Chondrocyte (in vitro differentiated cells): Measurements from ENCODE around the gene ZNF548. TPM values are rescaled to one million over a fixed set of nuclear protein-coding genes. Genes with fewer than 3 reads are reported as not detected.

ENCODE experiments used
- DNase-seq: peaks from one replicate; pipeline ENCODE4 v3.0.0; 2021; ENCODE audit warnings: mixed read lengths, low spot score
- H3K27ac Mint-ChIP-seq: one replicate; pipeline ENCODE4 v1.8.0; 2021; ENCODE audit warnings: mild to moderate bottlenecking, moderate library complexity, mixed read lengths; ENCODE audit not compliant: unreplicated experiment
- H3K27me3 Mint-ChIP-seq: 2 replicates; pipeline ENCODE4 v1.8.0; 2021; ENCODE audit warnings: low read depth, mixed read lengths
- H3K36me3 Mint-ChIP-seq: 2 replicates; pipeline ENCODE4 v1.8.0; 2021; ENCODE audit warnings: low read depth, mixed read lengths
- H3K4me1 Mint-ChIP-seq: 2 replicates; pipeline ENCODE4 v1.8.0; 2021; ENCODE audit warnings: low read depth, mild to moderate bottlenecking, mixed read lengths
- H3K4me3 Mint-ChIP-seq: one replicate; pipeline ENCODE4 v1.8.0; 2021; ENCODE audit warnings: mild to moderate bottlenecking, moderate library complexity, mixed read lengths; ENCODE audit not compliant: unreplicated experiment
- H3K9me3 Mint-ChIP-seq: 2 replicates; pipeline ENCODE4 v1.8.0; 2021; ENCODE audit warnings: low read depth, mixed read lengths
- long read RNA-seq: library from polyadenylated mRNA; stranded (forward); transcript quantifications from one replicate; pipeline ENCODE4 v2.0.0, GENCODE V29; 2021
- total RNA-seq: library from RNA; stranded (reverse); gene quantifications from 3 replicates; pipeline ENCODE4 v1.2.1, GENCODE V29; 2021
- TF ChIP-seq, protein P1 (sequence below): fragments of 200-600 bp; sonication (generic); IDR thresholded peaks from 2 replicates; pipeline ENCODE4 v1.5.0; 2021; ENCODE audit warnings: antibody characterized with exemption, mild to moderate bottlenecking, moderate library complexity

The ZNF548 gene
- 15.1 to 22.2 TPM (median 15.6 TPM) in 3 replicates for total RNA-seq
- long read RNA-seq, transcript ZNF548-201 (4 exons, 2,115 nt), result major isoform, 22 of 23 reads
- long read RNA-seq, partial matches to known transcripts, result 0 of 23 reads
- long read RNA-seq, other reads (novel, unspliced or antisense), result 0 of 23 reads

DNA sequence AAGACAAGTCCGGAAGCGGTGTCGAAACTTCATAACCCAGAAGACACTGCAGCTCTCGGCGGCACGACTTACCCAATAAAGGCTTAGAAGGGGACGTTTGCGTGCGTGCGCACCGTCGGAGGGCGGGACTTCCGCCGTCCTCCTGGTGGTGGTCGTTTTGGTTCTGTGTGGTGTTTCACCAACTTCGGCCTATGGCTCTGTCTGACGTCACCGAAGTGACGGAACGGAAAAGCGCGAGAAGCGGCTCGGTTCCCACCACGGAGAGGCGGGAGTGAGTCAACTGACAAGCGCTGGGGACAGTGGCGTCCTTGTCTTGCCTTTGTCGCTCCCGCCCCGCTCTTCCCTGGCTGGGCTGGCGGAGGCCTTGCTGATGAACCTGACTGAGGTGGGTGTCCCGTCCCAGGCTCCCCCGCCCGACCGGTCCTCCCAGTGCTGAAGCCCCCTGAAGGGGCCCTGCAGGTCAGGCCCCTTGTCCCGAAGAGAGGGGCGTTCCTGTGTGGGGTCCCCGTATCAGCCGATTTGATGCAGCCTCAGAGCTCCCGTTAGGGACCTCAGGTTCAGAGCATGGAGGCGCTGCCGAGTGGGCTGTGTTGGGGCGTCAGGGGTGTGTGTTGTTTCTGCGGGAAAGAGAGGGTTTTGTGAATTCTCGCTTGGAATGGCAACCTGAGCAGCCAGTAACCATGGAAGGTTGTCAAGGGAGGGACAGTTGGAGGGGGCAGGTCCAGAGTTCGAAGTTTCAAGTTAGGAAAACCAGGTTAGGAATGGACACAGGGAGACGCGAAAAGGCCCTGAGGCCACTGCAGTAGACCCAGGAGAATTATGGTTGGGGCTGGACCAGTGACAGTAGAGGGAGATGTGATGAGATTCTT is at the start of gene ZNF548:
ZNF548 (plus strand) TSS at position 125 of the 869 bp plus-strand sequence; CDS start at position 371, 246 bp downstream.
- H3K36me3 Mint-ChIP-seq, result peaks cover 9% of the 10 kb centered on the region
- TF ChIP-seq, protein P1, sequence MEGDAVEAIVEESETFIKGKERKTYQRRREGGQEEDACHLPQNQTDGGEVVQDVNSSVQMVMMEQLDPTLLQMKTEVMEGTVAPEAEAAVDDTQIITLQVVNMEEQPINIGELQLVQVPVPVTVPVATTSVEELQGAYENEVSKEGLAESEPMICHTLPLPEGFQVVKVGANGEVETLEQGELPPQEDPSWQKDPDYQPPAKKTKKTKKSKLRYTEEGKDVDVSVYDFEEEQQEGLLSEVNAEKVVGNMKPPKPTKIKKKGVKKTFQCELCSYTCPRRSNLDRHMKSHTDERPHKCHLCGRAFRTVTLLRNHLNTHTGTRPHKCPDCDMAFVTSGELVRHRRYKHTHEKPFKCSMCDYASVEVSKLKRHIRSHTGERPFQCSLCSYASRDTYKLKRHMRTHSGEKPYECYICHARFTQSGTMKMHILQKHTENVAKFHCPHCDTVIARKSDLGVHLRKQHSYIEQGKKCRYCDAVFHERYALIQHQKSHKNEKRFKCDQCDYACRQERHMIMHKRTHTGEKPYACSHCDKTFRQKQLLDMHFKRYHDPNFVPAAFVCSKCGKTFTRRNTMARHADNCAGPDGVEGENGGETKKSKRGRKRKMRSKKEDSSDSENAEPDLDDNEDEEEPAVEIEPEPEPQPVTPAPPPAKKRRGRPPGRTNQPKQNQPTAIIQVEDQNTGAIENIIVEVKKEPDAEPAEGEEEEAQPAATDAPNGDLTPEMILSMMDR, result peak; percentile 59
- H3K27ac Mint-ChIP-seq, result peak within 1 kb of the TSS; percentile 98

DNA sequence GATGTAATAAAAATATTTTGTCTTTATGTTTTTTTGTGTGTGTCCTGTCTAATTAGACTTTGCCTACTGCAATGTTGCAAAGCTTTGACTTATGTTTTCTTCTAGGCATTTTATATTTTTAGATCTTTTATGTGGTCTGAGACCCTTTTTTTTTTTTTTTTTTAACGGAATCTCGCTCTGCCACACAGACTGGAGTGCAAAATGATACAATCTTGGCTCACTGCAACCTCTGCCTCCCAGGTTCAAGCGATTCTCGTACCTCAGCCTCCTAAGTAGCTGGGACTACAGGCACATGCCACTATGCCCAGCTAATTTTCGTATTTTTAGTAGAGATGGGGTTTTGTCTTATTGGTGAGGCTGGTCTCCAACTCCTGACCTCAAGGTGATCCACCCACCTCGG is 47.1 kb upstream of the ZNF548 start:
- H3K27ac Mint-ChIP-seq, result no peak overlapping the region
- no peaks in the 10 kb centered on the region for H3K27me3 Mint-ChIP-seq
- TF ChIP-seq, protein P1, result no peak
- H3K9me3 Mint-ChIP-seq, result no peaks in the 10 kb centered on the region
- DNase-seq, result no peak
- no peaks in the 10 kb centered on the region for H3K36me3 Mint-ChIP-seq
- no peak overlapping the region for H3K4me3 Mint-ChIP-seq
- peaks cover 10% of the 10 kb centered on the region for H3K4me1 Mint-ChIP-seq

More for the DNA sequence above, at the start of gene ZNF548:
- Mint-ChIP-seq H3K4me3 (peak within 1 kb of the TSS; percentile 98), H3K9me3 (peaks cover 3% of the 10 kb centered on the region), H3K4me1 (peaks cover 31% of the 10 kb centered on the region), H3K27me3 (no peaks in the 10 kb centered on the region)
- peak; percentile 98 for DNase-seq

DNA sequence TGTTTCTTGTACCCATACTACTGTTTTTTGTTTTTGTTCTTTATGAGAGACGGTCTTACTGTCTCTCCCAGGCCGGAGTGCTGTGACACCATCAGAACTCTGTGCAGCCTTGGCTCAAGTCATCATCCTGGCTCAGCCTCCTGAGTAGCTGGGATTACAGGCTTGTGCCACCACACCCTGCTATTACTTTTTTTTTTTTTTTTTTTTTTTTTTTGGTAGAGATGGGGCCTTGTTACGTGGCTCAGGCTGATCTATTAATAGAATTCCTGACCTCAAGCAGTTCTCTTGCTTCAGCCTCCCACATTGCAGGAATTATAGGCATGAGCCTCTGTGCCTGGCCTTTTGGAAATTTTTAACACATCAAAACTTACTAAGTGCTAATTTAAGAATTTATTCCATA is 41.5 kb upstream of the ZNF548 start:
- TF ChIP-seq, protein P1, result no peak
- Mint-ChIP-seq H3K4me1 (peaks cover 32% of the 10 kb centered on the region), H3K9me3 (peaks cover 9% of the 10 kb centered on the region), H3K4me3 (no peak overlapping the region), H3K36me3 (peaks cover 12% of the 10 kb centered on the region), H3K27ac (peak overlapping the region; percentile 85), H3K27me3 (no peaks in the 10 kb centered on the region)
- no peak for DNase-seq

DNA sequence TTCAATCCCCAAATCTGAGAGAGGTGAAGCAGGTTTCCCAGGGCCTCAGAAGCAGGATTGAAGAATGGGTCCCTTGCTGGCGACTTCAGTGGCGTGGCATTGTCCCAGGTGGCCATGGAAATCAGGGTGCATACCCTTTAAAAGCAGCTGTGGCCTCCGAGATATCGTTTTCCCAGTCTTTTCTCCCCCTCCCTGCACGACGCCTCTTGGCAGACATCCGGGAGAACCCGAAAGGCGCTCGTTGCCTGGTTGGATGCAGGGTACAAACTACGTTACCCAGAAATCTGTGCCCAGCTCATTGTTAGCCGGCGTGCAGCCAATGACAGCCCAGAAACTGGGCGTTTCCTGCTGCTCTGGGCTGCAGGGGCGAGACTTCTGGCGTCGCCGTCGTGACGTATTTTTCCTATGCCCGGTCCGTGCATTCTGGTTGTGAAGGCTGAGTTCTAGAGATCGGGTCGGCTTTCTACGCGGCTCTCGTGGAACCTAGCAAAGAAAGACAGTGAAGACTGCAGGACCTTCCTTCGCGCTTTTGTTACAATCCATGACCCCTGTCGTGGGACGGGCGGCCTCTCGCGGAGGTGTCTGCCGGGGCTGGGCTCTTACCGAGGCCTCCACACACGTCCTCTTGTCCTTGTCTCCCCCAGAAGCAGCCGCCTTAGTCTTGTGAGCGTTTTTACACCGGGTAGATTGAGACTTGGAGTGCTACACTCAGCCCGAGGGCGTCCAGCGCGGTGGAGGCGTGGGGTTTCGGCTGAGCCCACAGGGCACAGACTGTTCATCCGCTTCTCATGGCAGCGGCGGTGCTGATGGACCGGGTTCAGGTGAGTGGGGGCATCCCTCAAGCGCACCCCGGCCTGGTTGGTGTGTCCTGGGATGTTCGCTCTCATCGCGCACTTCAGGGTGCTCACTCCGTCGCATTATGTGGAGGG is 38.5 kb upstream of the ZNF548 start, which contains the start of gene ZNF304:
ZNF304 (plus strand) TSS at position 395 of the 929 bp plus-strand sequence; CDS start at position 789, 394 bp downstream.
- DNase-seq, result peak; percentile 96
- Mint-ChIP-seq H3K27ac (peak within 1 kb of the TSS; percentile 96), H3K36me3 (peaks cover 39% of the 10 kb centered on the region), H3K27me3 (no peaks in the 10 kb centered on the region), H3K4me1 (peaks cover 37% of the 10 kb centered on the region), H3K9me3 (peaks cover 14% of the 10 kb centered on the region), H3K4me3 (peak within 1 kb of the TSS; percentile 93)
- TF ChIP-seq, protein P1, result no peak
